ENCODE data around the gene BMPR1A.

BMPR1A gene

DNA sequence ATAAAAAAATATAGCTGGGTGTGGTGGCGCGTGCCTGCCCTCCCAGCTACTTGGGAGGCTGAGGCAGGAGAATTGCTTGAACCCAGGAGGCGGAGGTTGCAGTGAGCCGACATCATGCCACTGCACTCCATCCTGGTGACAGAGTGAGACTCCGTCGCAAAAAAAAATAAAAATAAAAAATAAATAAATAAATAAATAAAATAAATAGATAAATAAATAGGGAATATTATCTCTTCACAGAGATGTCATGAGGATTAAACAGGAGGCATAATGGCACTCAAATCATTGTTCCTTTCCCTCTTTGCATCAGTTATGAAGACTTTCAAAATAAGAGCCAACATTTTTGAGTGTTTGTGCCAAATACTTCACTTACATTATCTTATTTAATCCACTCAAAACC, 32.0 kb upstream of the BMPR1A start:
- Histone ChIP-seq H3K4me2 (ENCODE audit: low read length) (no peak overlapping the region), H3K79me2 (ENCODE audit: low read length) (no peaks in the 10 kb centered on the region), H4K20me1 (ENCODE audit: insufficient read depth, low read length) (no peaks in the 10 kb centered on the region), H3K36me3 (replicated peaks; ENCODE audit: low read depth, low read length) (no peaks in the 10 kb centered on the region), H3K27me3 (ENCODE audit: low read depth, low read length) (no peaks in the 10 kb centered on the region), H2AFZ (ENCODE audit: low read depth, low read length) (no peak overlapping the region), H3K9me3 (ENCODE audit: insufficient read depth, low read length) (no peaks in the 10 kb centered on the region), H3K4me1 (ENCODE audit: low read length) (no peaks in the 10 kb centered on the region), H3K9ac (ENCODE audit: low read length) (no peak overlapping the region), H3K27ac (ENCODE audit: low read length) (no peak overlapping the region), H3K4me3 (ENCODE audit: low read length) (no peak overlapping the region)
- TF ChIP-seq EZH2phosphoT487 (IDR thresholded peaks at IDR 0.05; ENCODE audit: low read depth): no peak
- TF ChIP-seq, protein P1, sequence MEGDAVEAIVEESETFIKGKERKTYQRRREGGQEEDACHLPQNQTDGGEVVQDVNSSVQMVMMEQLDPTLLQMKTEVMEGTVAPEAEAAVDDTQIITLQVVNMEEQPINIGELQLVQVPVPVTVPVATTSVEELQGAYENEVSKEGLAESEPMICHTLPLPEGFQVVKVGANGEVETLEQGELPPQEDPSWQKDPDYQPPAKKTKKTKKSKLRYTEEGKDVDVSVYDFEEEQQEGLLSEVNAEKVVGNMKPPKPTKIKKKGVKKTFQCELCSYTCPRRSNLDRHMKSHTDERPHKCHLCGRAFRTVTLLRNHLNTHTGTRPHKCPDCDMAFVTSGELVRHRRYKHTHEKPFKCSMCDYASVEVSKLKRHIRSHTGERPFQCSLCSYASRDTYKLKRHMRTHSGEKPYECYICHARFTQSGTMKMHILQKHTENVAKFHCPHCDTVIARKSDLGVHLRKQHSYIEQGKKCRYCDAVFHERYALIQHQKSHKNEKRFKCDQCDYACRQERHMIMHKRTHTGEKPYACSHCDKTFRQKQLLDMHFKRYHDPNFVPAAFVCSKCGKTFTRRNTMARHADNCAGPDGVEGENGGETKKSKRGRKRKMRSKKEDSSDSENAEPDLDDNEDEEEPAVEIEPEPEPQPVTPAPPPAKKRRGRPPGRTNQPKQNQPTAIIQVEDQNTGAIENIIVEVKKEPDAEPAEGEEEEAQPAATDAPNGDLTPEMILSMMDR (IDR thresholded peaks at IDR 0.05; ENCODE audit: low read depth, low read length): no peak

- H3K9me3 ChIP-seq (ENCODE audit: insufficient read depth, low read length): no peaks in the 10 kb centered on the region
- no peak overlapping the region for H3K9ac ChIP-seq (ENCODE audit: low read length)
- TF ChIP-seq, protein P1 (IDR thresholded peaks at IDR 0.05; ENCODE audit: low read depth, low read length): no peak
- no peak for TF ChIP-seq EZH2phosphoT487 (IDR thresholded peaks at IDR 0.05; ENCODE audit: low read depth)
- H3K4me1 ChIP-seq (ENCODE audit: low read length): no peaks in the 10 kb centered on the region
- no peak overlapping the region for H3K4me3 ChIP-seq (ENCODE audit: low read length)
- H3K79me2 ChIP-seq (ENCODE audit: low read length): no peaks in the 10 kb centered on the region
- H3K36me3 ChIP-seq (replicated peaks; ENCODE audit: low read depth, low read length): no peaks in the 10 kb centered on the region
- no peak overlapping the region for H3K4me2 ChIP-seq (ENCODE audit: low read length)
- H3K27ac ChIP-seq (ENCODE audit: low read length): no peak overlapping the region
- no peaks in the 10 kb centered on the region for H4K20me1 ChIP-seq (ENCODE audit: insufficient read depth, low read length)
- H3K27me3 ChIP-seq (ENCODE audit: low read depth, low read length): no peaks in the 10 kb centered on the region
- H2AFZ ChIP-seq (ENCODE audit: low read depth, low read length): no peak overlapping the region
Measured at GRCh38 chr10:86725980-86726676, 30.3 kb upstream of the BMPR1A start.

DNA sequence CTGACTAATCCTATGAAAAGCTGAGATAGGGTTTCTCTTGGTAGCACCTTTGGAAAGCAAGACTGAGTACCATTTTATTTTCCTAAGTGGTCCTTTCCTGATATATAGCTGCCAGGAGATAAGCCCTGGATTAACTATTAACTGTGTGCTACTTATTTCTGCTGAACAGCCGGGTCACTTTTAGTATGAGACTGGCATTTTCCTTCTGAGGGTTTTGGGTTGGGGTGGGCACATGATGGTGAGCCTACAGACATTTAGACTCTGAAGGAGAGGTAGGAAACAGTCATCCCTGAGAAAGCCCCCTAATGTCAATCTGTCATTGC, 29.8 kb upstream of the BMPR1A start:
- TF ChIP-seq EZH2phosphoT487 (IDR thresholded peaks at IDR 0.05; ENCODE audit: low read depth): no peak
- TF ChIP-seq, protein P1 (IDR thresholded peaks at IDR 0.05; ENCODE audit: low read depth, low read length): no peak
- no peaks in the 10 kb centered on the region for H3K27me3 ChIP-seq (ENCODE audit: low read depth, low read length)
- no peak overlapping the region for H3K4me3 ChIP-seq (ENCODE audit: low read length)
- H3K4me1 ChIP-seq (ENCODE audit: low read length): no peaks in the 10 kb centered on the region
- H4K20me1 ChIP-seq (ENCODE audit: insufficient read depth, low read length): no peaks in the 10 kb centered on the region
- no peaks in the 10 kb centered on the region for H3K36me3 ChIP-seq (replicated peaks; ENCODE audit: low read depth, low read length)
- H3K79me2 ChIP-seq (ENCODE audit: low read length): no peaks in the 10 kb centered on the region
- H2AFZ ChIP-seq (ENCODE audit: low read depth, low read length): no peak overlapping the region
- H3K27ac ChIP-seq (ENCODE audit: low read length): no peak overlapping the region
- no peak overlapping the region for H3K9ac ChIP-seq (ENCODE audit: low read length)
- no peaks in the 10 kb centered on the region for H3K9me3 ChIP-seq (ENCODE audit: insufficient read depth, low read length)
- H3K4me2 ChIP-seq (ENCODE audit: low read length): no peak overlapping the region

DNA sequence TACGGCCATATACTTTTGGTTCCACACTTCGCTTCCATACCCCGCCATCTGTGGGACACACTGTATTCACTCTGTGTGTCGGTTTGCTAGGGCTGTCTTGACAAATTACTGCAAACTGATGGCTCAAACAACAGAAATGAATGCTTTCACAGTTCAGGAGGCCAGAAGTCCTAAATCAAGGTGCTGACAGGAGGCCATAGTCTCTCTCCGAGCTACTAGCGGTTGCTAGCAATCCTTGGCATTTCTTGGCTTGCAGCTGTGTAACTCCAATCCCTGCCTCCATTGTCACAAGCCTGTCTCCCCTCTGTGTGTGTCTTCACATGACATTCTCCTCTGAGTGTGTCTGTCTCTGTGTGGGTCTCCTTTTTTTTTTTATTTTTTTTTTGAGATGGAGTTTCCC, 28.9 kb upstream of the BMPR1A start:
- H3K4me3 ChIP-seq (ENCODE audit: low read length): no peak overlapping the region
- TF ChIP-seq, protein P1 (IDR thresholded peaks at IDR 0.05; ENCODE audit: low read depth, low read length): no peak
- TF ChIP-seq EZH2phosphoT487 (IDR thresholded peaks at IDR 0.05; ENCODE audit: low read depth): no peak
- no peaks in the 10 kb centered on the region for H3K79me2 ChIP-seq (ENCODE audit: low read length)
- H4K20me1 ChIP-seq (ENCODE audit: insufficient read depth, low read length): no peaks in the 10 kb centered on the region
- no peak overlapping the region for H3K27ac ChIP-seq (ENCODE audit: low read length)
- no peak overlapping the region for H3K4me2 ChIP-seq (ENCODE audit: low read length)
- no peaks in the 10 kb centered on the region for H3K9me3 ChIP-seq (ENCODE audit: insufficient read depth, low read length)
- H3K36me3 ChIP-seq (replicated peaks; ENCODE audit: low read depth, low read length): no peaks in the 10 kb centered on the region
- no peak overlapping the region for H2AFZ ChIP-seq (ENCODE audit: low read depth, low read length)
- no peaks in the 10 kb centered on the region for H3K4me1 ChIP-seq (ENCODE audit: low read length)
- H3K27me3 ChIP-seq (ENCODE audit: low read depth, low read length): no peaks in the 10 kb centered on the region
- no peak overlapping the region for H3K9ac ChIP-seq (ENCODE audit: low read length)

Measured in OCI-LY3 (cell line).